Activated CD8-positive, alpha-beta memory T cell treated with anti-CD3 and anti-CD28 coated beads, Interleukin-2, amount 50 U/mL, for 24 hours (primary cell): ENCODE data around the gene ANKRD65.
"Not testable (repeated sequence)": the region's sequence is repeated elsewhere in the genome, so short reads cannot be mapped to it uniquely, and the experiment has no call there.

Experiments
- DNase-seq: peaks from one replicate; pipeline ENCODE4 v3.0.0-alpha.2; 2020; ENCODE audit errors: extremely low read depth

Gene ANKRD65

DNA sequence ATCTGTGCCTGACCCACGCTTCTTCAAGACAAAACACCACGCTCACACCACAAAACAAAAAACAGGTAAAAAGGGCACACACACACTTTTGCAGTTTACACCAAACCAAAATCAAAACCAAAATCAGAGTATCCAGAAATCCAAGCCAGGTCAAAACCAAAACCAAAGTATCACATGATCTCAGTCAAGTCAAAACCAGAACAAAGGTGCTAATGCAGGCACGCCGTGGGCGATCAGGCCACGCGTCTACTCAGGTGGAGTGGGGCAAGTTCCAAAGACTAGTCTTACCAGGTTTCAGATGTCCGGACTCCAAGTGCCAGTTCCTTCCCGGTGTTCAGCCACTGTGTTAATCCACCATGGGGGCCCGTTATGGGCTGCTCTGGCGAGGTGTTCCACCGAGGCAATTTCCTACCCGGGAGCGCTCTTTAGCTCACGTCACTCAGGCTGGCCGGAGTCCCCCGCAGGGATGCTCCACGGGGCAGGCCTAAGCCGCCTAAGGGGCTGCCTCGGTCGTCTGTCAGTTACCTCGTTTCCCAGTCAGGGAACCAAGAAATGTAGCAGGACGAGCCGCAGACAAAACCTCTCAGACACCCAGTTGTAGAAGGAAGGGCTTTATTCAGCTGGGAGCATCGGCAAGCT lies 3.1 kb downstream of the ANKRD65 start:
- not testable (repeated sequence) for DNase-seq

DNA sequence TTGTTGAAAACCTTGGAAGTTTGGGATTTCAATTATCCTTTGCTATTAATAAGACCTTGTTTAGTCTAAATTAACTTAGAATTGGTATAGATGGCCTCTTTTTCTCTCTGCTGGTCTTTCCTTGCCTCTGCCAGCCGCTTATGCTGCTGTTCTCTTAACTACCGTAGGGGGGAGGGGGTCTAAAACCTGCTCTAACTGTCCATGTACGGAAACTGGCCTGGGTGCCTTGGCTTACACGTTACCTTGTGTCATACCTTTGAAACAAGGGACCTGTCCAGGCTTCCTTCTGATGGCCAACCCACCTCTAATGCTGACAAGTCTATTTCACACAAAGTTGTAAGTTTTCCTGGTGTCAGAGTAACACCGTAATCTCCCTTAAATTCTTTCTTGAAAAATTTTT lies 3.7 kb downstream of the ANKRD65 start:
- not testable (repeated sequence) for DNase-seq

DNA sequence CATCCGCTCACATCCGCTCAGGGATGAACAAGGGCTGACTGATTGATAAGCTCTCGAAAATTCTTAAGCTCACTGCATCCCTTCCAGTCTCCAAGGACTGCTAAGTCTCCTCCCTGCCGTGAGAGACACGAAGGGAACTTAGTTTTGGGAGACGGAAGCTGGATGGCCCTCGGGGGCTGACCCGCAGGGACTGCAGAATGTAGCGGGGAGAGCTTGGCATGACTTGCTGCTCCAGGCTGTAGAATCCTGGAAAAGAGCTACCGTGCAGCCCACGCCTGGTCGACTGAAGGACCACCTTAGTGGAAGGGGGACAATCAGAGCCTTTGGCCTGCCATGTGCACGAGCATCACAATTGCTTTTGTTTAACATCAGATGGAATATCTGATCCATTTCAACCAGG lies 5.3 kb downstream of the ANKRD65 start:
- DNase-seq = no peak

- DNase-seq = not testable (repeated sequence)
Measured at GRCh38 chr1:1412311-1412902, 8.7 kb downstream of the ANKRD65 start.

GRCh38 chr1:1411626-1412025 lies 9.4 kb downstream of the ANKRD65 start:
- no peak for DNase-seq

GRCh38 chr1:1410238-1410637 lies 10.8 kb downstream of the ANKRD65 start:
- not testable (repeated sequence) for DNase-seq

DNA sequence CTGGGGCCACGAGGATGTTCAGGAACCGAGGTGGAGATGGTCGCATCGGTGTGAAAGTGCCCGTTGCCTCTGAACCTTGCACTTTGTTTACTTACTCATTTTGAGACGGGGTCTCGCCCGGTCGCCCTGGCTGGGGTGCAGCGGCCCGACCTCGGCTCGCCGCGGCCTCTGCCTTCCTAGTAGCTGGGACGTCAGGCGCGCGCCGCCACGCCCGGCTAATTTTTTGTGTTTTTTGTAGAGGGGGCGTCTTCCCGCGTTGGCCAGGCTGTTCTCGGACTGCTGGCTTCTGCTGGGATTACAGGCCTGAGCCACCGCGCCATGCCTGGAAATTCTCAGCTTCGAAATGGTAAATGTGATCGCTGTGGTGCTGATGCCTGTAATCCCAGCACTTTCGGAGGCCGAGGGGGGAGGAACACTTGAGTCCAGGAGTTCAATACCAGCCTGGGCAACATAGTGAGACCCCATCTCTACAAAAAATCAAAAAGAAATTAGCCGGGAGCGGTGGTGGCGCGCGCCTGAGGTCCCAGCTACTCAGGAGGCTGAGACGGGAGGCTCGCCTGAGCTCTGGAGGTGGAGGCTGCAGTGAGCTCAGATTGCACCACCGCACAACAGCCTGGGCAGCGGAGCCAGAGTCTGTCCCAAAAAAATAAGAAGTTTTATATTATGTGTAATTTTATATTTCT lies 13.3 kb downstream of the ANKRD65 start:
- DNase-seq = no peak

DNA sequence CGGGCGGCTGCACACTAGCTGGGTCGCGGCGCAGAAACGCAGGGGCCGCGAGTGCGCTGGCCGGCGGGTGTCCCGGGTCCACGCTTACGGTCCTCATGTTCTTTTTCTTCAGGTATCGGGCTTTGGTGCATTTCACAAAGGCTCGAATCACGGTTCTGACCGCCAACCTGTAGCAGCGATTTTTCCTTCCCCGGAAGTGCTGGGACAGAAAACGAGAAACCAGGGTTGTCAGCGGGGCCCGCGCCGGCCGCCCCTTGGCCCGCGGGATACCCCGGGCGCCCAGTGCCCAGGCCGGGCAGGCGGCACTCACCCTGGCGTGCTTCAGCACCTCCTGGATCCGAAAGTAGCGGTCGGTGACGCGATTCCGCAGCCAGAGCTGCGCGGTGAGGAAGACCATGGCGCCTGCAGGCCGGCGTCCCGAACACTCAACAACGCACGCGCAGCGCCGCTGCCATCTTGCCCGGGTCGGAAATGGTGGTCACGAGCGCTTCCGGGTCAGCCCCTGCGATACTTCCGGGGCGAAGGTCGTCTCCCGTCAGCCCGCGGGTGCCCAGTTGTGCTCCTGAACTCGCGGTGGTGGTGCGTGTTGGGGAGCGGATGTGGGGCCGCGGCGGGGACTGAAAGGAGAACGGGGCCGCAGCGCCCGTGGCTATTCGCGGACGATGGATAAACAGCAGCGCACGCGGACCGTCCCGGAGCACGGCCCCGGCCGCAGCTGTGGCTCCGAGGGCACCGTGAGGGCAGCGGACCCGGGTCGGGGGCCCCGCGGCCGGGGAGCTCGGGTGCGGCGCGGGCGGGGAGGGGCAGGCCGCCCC lies 14.0 kb downstream of the ANKRD65 start, which contains the start of gene MRPL20:
TSS of gene MRPL20 (minus strand) at position 473 of the 815 bp plus-strand sequence. CDS start at position 397, 76 bp downstream.
- peak; percentile 94 for DNase-seq

DNA sequence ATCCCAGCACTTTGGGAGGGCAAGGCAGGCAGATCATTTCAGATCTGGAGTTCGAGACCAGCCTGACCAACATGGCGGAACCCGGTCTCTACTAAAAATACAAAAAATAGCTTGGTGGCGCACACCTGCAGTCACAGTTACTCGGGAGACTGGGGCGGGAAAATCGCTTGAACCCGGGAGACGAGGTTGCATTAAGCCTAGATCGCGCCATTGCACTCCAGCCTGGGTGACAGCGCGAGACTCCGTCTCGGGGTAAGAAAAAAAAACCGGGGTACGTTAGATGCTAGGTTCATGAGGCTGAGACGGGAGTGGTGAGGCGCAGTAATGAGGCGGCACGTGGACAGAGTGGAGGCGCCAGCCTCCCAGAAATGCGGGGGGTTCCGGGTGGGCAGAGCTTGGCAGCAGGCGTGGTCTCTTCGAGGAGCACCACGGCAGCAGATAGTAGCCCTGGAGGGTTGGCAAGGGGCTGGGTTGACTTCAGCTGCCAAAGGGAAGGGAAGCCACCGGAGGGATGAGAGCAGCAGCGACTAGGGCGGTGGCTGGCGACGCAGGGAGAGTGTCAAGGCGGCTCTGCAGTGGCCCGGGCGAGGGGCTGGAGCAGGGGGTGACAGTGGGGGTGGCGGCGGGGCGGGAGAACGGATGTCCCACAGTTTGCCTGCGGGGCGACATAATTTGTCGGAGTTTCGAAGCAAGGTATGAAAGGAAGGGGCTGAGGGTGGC lies 14.8 kb downstream of the ANKRD65 start:
- DNase-seq = no peak

DNA sequence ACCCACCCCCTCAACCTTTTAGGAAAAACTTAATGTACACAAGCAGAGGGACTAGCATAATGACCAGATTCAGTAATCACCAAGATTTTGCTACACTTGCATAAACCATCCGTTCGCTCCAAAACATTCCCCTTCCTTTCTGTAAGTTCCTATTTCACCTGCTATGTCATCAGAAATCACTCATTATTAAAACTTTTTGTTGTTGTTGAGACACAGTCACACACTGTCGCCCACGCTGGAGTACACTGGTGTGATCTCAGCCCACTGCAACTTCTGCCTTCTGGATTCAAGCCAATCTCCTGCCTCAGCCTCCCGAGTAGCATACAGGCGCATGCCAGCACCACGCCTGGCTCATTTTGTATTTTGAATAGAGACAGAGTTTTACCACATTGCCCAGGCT lies 17.4 kb downstream of the ANKRD65 start:
- no peak for DNase-seq

- not testable (repeated sequence) for DNase-seq
Measured at GRCh38 chr1:1402901-1403392, 18.1 kb downstream of the ANKRD65 start.

GRCh38 chr1:1402072-1402900 lies 18.8 kb downstream of the ANKRD65 start:
- no peak for DNase-seq

DNA sequence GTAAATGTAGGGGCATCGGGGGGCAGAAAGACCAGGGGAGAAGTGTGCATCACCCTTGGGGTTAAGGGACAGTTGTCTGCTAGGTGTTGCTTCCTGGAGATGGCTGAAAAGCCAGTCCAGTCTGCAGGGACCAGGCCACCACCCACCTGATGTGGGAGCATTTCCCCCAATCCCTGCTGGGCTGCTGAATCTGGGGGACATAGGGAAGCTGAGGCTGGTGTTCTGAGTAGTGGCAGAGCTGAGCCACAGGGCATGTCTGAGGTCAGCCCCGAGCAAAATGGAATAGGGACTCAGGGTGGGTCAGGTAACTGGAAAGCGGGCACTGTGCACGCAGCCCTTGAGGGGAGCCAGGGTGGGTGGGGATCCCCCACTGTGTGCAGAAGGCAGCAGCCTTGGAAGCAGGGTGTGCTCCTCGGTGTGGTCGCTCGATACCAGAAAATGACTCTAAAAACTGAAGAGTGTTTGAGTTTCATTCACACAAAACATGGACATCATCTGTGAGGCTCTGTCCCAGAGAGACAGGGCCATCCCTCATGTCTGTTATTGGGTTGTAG lies 19.5 kb downstream of the ANKRD65 start:
- DNase-seq = no peak

DNA sequence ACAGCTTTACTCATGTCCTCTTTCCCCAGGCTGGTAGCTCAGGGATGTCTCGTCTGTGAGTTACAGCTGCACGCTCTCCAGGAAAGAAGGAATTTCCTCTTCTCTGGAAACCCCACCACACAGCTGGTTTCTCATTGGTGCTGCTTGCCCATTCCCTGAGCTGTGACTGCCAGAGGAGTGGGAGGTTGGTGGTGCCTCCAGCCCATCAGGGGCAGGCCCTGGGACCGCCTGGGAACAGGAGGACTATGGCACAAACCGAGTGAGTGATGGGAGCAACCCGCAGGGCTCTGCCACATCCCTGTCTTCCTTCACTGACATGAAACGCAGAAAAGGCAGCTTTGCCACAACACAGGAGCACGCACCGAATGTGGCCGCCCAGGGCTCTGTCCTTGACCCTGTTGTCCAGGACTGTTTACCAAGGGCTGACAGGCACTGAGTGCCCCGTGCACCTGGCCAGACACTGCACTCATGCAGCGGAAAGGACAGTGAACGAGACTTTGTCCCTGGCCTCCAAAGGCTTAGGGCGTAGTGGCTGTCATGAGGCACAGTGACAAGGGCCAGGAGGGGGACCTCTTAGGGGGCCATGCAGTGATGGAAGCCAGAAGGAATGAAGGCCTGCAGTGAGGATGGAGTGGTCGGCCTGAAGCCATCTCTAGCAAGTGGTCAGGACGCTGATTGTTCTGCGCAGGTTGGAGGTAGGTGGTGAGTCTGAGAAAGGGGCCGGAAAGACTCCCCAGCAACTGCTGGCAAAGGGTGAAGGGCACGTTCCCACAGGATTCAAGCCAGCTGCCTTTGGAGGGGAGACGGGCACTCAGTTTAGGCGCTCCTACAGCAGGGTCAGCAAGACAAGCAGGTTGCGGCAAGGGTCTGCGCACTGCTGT lies 20.3 kb downstream of the ANKRD65 start:
- DNase-seq = no peak

DNA sequence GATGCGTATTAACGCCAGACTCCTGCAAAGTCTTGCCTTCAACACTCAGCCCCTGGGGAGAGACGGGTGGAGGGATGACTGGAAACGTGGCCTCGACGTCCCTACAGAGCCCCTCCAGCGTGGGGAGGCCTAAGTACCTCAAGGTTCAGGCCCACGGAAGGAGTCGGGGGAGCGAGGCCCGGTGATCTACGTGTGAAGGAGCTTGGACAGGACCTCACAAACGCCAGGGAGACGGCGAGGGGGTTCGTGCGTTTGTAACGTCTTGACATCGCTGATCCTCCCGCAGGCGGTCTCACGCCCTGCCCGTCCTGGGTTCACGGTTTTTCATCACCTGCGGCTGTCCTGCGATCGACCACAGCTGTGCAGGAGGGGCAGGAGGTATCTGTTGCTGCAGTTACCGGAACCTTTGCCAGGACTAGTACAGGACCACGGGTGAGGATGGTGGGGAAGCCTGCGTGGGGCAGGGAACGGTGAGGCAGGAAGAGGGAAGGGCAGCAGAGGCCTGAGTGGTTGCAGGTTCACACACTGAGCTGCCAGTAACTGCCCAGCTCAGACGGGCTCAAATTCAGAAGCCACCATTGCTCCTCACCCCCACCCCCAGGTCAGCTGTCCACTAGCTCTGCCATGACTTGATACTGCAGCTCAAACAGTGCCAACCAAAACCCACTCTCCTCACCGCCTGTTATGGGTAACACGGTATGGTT lies 21.1 kb downstream of the ANKRD65 start:
- DNase-seq = no peak

DNA sequence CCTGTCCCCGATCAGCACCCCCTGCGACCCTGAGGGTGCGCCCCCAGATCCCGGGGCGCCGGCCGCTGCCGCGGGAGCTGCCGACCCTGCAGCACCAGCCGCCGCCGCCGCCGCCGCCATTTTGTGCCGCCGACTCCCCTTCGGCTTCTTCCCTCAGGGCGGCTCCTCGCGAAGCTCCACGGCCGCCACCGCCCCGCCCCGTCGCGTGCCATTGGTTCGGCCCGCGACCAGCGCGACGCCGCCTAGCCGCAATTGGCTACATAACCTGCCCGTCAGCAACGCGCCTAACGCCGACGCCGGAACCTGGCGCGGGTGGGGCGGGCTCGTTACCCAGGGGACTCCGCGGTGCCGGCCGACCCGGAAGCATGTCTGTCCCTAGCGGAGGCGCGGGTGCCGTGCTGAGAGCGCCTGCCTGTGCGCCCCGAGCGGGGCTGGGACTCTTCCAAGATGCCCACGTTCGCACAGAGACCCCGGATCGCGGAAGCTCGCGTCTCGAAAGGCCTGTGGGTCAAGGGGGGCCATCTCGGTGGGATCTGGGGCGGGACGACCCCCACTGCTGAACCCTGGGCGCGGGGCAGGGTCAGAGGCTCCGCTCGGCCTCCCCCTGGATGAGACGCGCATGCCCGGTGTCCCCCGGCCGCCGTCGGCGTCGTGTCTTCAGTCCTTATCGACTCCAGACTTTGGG lies 21.7 kb downstream of the ANKRD65 start, which contains the start of gene CCNL2:
TSS of gene CCNL2 (minus strand) at position 149 of the 685 bp plus-strand sequence. CDS start at position 120, 29 bp downstream.
- DNase-seq = peak; percentile 97

GRCh38 chr1:1398677-1399186 lies 22.3 kb downstream of the ANKRD65 start:
- no peak for DNase-seq
